Loucy (cell line): ENCODE results near the gene APOL6.

Experiments
- CTCF ChIP-seq: fragments of 200-600 bp; sonication (generic); conservative IDR thresholded peaks from 2 replicates; pipeline ENCODE4 v1.5.1; 2014; ENCODE audit warnings: mild to moderate bottlenecking, antibody characterized with exemption, low read length
- EZH2phosphoT487 ChIP-seq: fragments of 200-600 bp; IDR thresholded peaks from 2 replicates; pipeline ENCODE4 v1.6.1; 2018; ENCODE audit warnings: antibody characterized with exemption, mild to moderate bottlenecking, moderate library complexity, borderline replicate concordance

- TF ChIP-seq CTCF (no peak), EZH2phosphoT487 (no peak)
These were observed 48.9 kb upstream of the APOL6 start for GRCh38 chr22:35599364-35599763.
